CD8-positive, alpha-beta memory T cell (primary cell): ENCODE results near the gene DDHD1. TPM values are rescaled to one million over a fixed set of nuclear protein-coding genes. Genes with fewer than 3 reads are reported as not detected.
"Not testable (repeated sequence)": the region's sequence is repeated elsewhere in the genome, so short reads cannot be mapped to it uniquely, and the experiment has no call there.

Source experiments
- CTCF ChIA-PET: fragments of 350-600 bp; sonication (Branson Sonifier 250); formaldehyde crosslinking; loops from one replicate; lab custom pipeline; 2021; ENCODE audit warnings: antibody characterized with exemption; lab: Charles Lee
- POLR2A ChIA-PET: fragments of 350-600 bp; sonication (Branson Sonifier 250); formaldehyde crosslinking; loops from one replicate; lab custom pipeline; 2021; ENCODE audit warnings: antibody characterized with exemption; lab: Charles Lee
- DNase-seq, 5 donors: peaks; one replicate each; pipeline versions ENCODE4 v3.0.0 to v3.0.0-alpha.2; 2020 to 2022; ENCODE audit warnings: mixed read lengths in 1 of 5
- H3K27ac ChIP-seq: one replicate; pipeline ENCODE4 v1.7.0; 2013; ENCODE audit warnings: low read depth, mild to moderate bottlenecking, low read length, moderate library complexity
- H3K27me3 ChIP-seq: 2 replicates; pipeline ENCODE4 v1.7.0; 2013; ENCODE audit warnings: low read length, mild to moderate bottlenecking; ENCODE audit not compliant: insufficient read depth, poor library complexity, severe bottlenecking
- H3K36me3 ChIP-seq: 2 replicates; pipeline ENCODE4 v1.7.0; 2013; ENCODE audit warnings: mild to moderate bottlenecking, low read length, moderate library complexity; ENCODE audit not compliant: insufficient read depth
- H3K4me1 ChIP-seq: 2 replicates; pipeline ENCODE4 v1.7.0; 2013; ENCODE audit warnings: mild to moderate bottlenecking, low read length, moderate library complexity; ENCODE audit not compliant: insufficient read depth
- H3K4me3 ChIP-seq: 2 replicates; pipeline ENCODE4 v1.7.0; 2013; ENCODE audit warnings: mild to moderate bottlenecking, low read length
- H3K9me3 ChIP-seq: 2 replicates; pipeline ENCODE4 v1.7.0; 2013; ENCODE audit warnings: mild to moderate bottlenecking, low read length
- H3K27ac Mint-ChIP-seq, 8 donors: one replicate each; pipeline ENCODE4 v1.8.0; 2020 to 2021; ENCODE audit warnings: mixed read lengths in 8 of 8, mild to moderate bottlenecking in 6 of 8, inconsistent platforms in 3 of 8, moderate library complexity in 3 of 8
- H3K27me3 Mint-ChIP-seq, 2 donors: one replicate each; pipeline ENCODE4 v1.8.0; 2020 to 2021; ENCODE audit warnings: mixed read lengths in 2 of 2, mild to moderate bottlenecking in 1 of 2, moderate library complexity in 1 of 2
- H3K36me3 Mint-ChIP-seq, 3 donors: one replicate each; pipeline ENCODE4 v1.8.0; 2020 to 2021; ENCODE audit warnings: mixed read lengths in 3 of 3, inconsistent platforms in 1 of 3, mild to moderate bottlenecking in 1 of 3
- H3K4me1 Mint-ChIP-seq, 3 donors: one replicate each; pipeline ENCODE4 v1.8.0; 2020 to 2021; ENCODE audit warnings: mixed read lengths in 3 of 3, inconsistent platforms in 1 of 3, mild to moderate bottlenecking in 1 of 3
- H3K4me3 Mint-ChIP-seq, 7 donors: one replicate each; pipeline ENCODE4 v1.8.0; 2020 to 2021; ENCODE audit warnings: mixed read lengths in 7 of 7, mild to moderate bottlenecking in 6 of 7, moderate library complexity in 4 of 7, inconsistent platforms in 2 of 7
- H3K9me3 Mint-ChIP-seq, 5 donors: one replicate each; pipeline ENCODE4 v1.8.0; 2020 to 2022; ENCODE audit warnings: mixed read lengths in 5 of 5, mild to moderate bottlenecking in 3 of 5, moderate library complexity in 2 of 5, inconsistent platforms in 1 of 5
- polyA plus RNA-seq: library from polyadenylated mRNA; unstranded; fragments of 300-500 nt; fragmentation: Illumina TruSeq; gene quantifications from one replicate; pipeline ENCODE4 v1.2.3, GENCODE V29; 2021
- total RNA-seq, 2 experiments: library from RNA; stranded (reverse); gene quantifications; one replicate each; pipeline ENCODE4 v1.2.3, GENCODE V29; 2021

Gene DDHD1
- total and polyA plus RNA-seq, 3 experiments from 2014 or later: 7.6 to 53.8 (median 51.8) TPM

- no peaks in the 10 kb centered on the region for H3K27me3 Mint-ChIP-seq
- Histone ChIP-seq H3K4me3 (no peak overlapping the region), H3K9me3 (no peaks in the 10 kb centered on the region), H3K36me3 (no peaks in the 10 kb centered on the region), H3K27me3 (no peaks in the 10 kb centered on the region), H3K27ac (no peak overlapping the region), H3K4me1 (peaks cover 19% of the 10 kb centered on the region)
- H3K36me3 Mint-ChIP-seq: peaks cover 7 to 26% (median 14%) of the 10 kb centered on the region in 3 donors
- DNase-seq: no peak
- no peak overlapping the region for H3K4me3 Mint-ChIP-seq
- peak overlapping the region in 1 of 8 donors; percentile 22 for H3K27ac Mint-ChIP-seq
- ChIA-PET CTCF (no interaction called here), POLR2A (no interaction called here)
- H3K4me1 Mint-ChIP-seq: peaks cover 8 to 15% (median 8%) of the 10 kb centered on the region in 3 donors
- peaks cover 0 to 3% (median 0%) of the 10 kb centered on the region in 5 donors for H3K9me3 Mint-ChIP-seq
These were observed 49.3 kb downstream of the DDHD1 start for GRCh38 chr14:53103636-53104340.

GRCh38 chr14:53093206-53093605, 59.9 kb downstream of the DDHD1 start:
- Mint-ChIP-seq H3K4me1 (peaks cover 11 to 23% (median 14%) of the 10 kb centered on the region in 3 donors), H3K27ac (no peak overlapping the region), H3K27me3 (no peaks in the 10 kb centered on the region), H3K4me3 (no peak overlapping the region), H3K36me3 (peaks cover 14 to 48% (median 16%) of the 10 kb centered on the region in 3 donors), H3K9me3 (no peaks in the 10 kb centered on the region)
- H3K27me3 ChIP-seq: no peaks in the 10 kb centered on the region
- H3K9me3 ChIP-seq: no peaks in the 10 kb centered on the region
- no peaks in the 10 kb centered on the region for H3K4me1 ChIP-seq
- H3K4me3 ChIP-seq: no peak overlapping the region
- POLR2A ChIA-PET: no interaction called here
- H3K36me3 ChIP-seq: no peaks in the 10 kb centered on the region
- CTCF ChIA-PET: no interaction called here
- DNase-seq: no peak
- no peak overlapping the region for H3K27ac ChIP-seq

- POLR2A ChIA-PET: no interaction called here
- Histone ChIP-seq H3K36me3 (no peaks in the 10 kb centered on the region), H3K27me3 (no peaks in the 10 kb centered on the region), H3K4me3 (no peak overlapping the region), H3K4me1 (no peaks in the 10 kb centered on the region), H3K27ac (no peak overlapping the region), H3K9me3 (no peaks in the 10 kb centered on the region)
- CTCF ChIA-PET: no interaction called here
- peaks cover 22 to 42% (median 30%) of the 10 kb centered on the region in 3 donors for H3K4me1 Mint-ChIP-seq
- no peaks in the 10 kb centered on the region for H3K9me3 Mint-ChIP-seq
- peaks cover 25 to 63% (median 31%) of the 10 kb centered on the region in 3 donors for H3K36me3 Mint-ChIP-seq
- H3K27ac Mint-ChIP-seq: no peak overlapping the region
- no peak overlapping the region for H3K4me3 Mint-ChIP-seq
- no peaks in the 10 kb centered on the region for H3K27me3 Mint-ChIP-seq
- DNase-seq: no peak
These were observed 62.3 kb downstream of the DDHD1 start for GRCh38 chr14:53090853-53091252.

- not testable (repeated sequence) for H3K27me3 Mint-ChIP-seq
These were observed 68.2 kb downstream of the DDHD1 start for GRCh38 chr14:53084954-53085353.

GRCh38 chr14:53064475-53064874, 88.6 kb downstream of the DDHD1 start:
- Mint-ChIP-seq H3K27me3 (no peaks in the 10 kb centered on the region), H3K9me3 (no peaks in the 10 kb centered on the region)
- CTCF ChIA-PET: no interaction called here

More at GRCh38 chr14:53084954-53085353, 68.2 kb downstream of the DDHD1 start:
- H3K27me3 ChIP-seq, H3K27ac ChIP-seq, H3K9me3 Mint-ChIP-seq, H3K4me3 ChIP-seq, H3K27ac Mint-ChIP-seq, H3K4me1 ChIP-seq, CTCF ChIA-PET, DNase-seq, POLR2A ChIA-PET, H3K9me3 ChIP-seq, H3K36me3 ChIP-seq, H3K4me3 Mint-ChIP-seq: not testable (repeated sequence)
- peaks cover 27 to 72% (median 43%) of the 10 kb centered on the region in 3 donors for H3K36me3 Mint-ChIP-seq
- H3K4me1 Mint-ChIP-seq: peaks cover 24 to 39% (median 30%) of the 10 kb centered on the region in 3 donors

GRCh38 chr14:53062856-53063255, 90.3 kb downstream of the DDHD1 start:
- Mint-ChIP-seq H3K36me3 (peaks cover 0 to 33% (median 5%) of the 10 kb centered on the region in 3 donors), H3K4me3 (no peak overlapping the region), H3K9me3 (no peaks in the 10 kb centered on the region), H3K27me3 (no peaks in the 10 kb centered on the region), H3K4me1 (peaks cover 3 to 4% (median 4%) of the 10 kb centered on the region in 3 donors), H3K27ac (peak overlapping the region in 1 of 8 donors; percentile 66)
- Histone ChIP-seq H3K4me3 (no peak overlapping the region), H3K4me1 (no peaks in the 10 kb centered on the region), H3K9me3 (no peaks in the 10 kb centered on the region), H3K36me3 (no peaks in the 10 kb centered on the region), H3K27me3 (no peaks in the 10 kb centered on the region), H3K27ac (no peak overlapping the region)
- no peak for DNase-seq
- CTCF ChIA-PET: no interaction called here
- POLR2A ChIA-PET: no interaction called here

More at GRCh38 chr14:53064475-53064874, 88.6 kb downstream of the DDHD1 start:
- no peaks in the 10 kb centered on the region for H3K9me3 ChIP-seq
- POLR2A ChIA-PET: no interaction called here
- no peaks in the 10 kb centered on the region for H3K27me3 ChIP-seq
- no peaks in the 10 kb centered on the region for H3K36me3 ChIP-seq
- DNase-seq: no peak
- Mint-ChIP-seq H3K27ac (peak overlapping the region in 2 of 8 donors; percentile 21 to 29), H3K4me1 (peaks cover 3 to 4% (median 4%) of the 10 kb centered on the region in 3 donors), H3K36me3 (peaks cover 0 to 32% (median 5%) of the 10 kb centered on the region in 3 donors), H3K4me3 (no peak overlapping the region)
- H3K4me3 ChIP-seq: no peak overlapping the region
- no peaks in the 10 kb centered on the region for H3K4me1 ChIP-seq
- no peak overlapping the region for H3K27ac ChIP-seq

GRCh38 chr14:53060046-53060445, 93.1 kb downstream of the DDHD1 start:
- H3K27me3 Mint-ChIP-seq: no peaks in the 10 kb centered on the region
- no peaks in the 10 kb centered on the region for H3K9me3 Mint-ChIP-seq
- Histone ChIP-seq H3K27me3 (no peaks in the 10 kb centered on the region), H3K36me3 (no peaks in the 10 kb centered on the region), H3K4me3 (no peak overlapping the region), H3K4me1 (no peaks in the 10 kb centered on the region), H3K27ac (no peak overlapping the region), H3K9me3 (no peaks in the 10 kb centered on the region)
- H3K4me3 Mint-ChIP-seq: no peak overlapping the region
- H3K4me1 Mint-ChIP-seq: peaks cover 3 to 6% (median 5%) of the 10 kb centered on the region in 3 donors
- peak overlapping the region in 4 of 8 donors; percentile 19 to 80 (median 35) for H3K27ac Mint-ChIP-seq
- POLR2A ChIA-PET: no interaction called here
- H3K36me3 Mint-ChIP-seq: peaks cover 0 to 40% (median 5%) of the 10 kb centered on the region in 3 donors
- CTCF ChIA-PET: interaction anchor here (1.7 kb wide), 1 partner anchor 92 kb away, joined by 4 read pairs; the partner anchor contains the start of gene DDHD1
- no peak for DNase-seq

GRCh38 chr14:53055003-53055402, 98.1 kb downstream of the DDHD1 start:
- no peaks in the 10 kb centered on the region for H3K4me1 ChIP-seq
- H3K27me3 Mint-ChIP-seq: no peaks in the 10 kb centered on the region
- no peaks in the 10 kb centered on the region for H3K9me3 Mint-ChIP-seq
- H3K9me3 ChIP-seq: no peaks in the 10 kb centered on the region
- H3K27ac ChIP-seq: no peak overlapping the region
- H3K4me3 ChIP-seq: no peak overlapping the region
- ChIA-PET POLR2A (no interaction called here), CTCF (interaction anchor here (0.6 to 1.4 kb wide), 8 partner anchors 9 to 233 kb away, joined by 3 to 5 read pairs (median 3); partner anchors contain the start of gene DDHD1)
- H3K27ac Mint-ChIP-seq: peak overlapping the region in 2 of 8 donors; percentile 40 to 68
- no peak overlapping the region for H3K4me3 Mint-ChIP-seq
- DNase-seq: peak in 2 of 5 donors; percentile 3 to 15
- H3K27me3 ChIP-seq: no peaks in the 10 kb centered on the region
- H3K36me3 ChIP-seq: no peaks in the 10 kb centered on the region
- peaks cover 1 to 56% (median 7%) of the 10 kb centered on the region in 3 donors for H3K36me3 Mint-ChIP-seq
- peaks cover 1 to 7% (median 4%) of the 10 kb centered on the region in 3 donors for H3K4me1 Mint-ChIP-seq
